CD4-positive, alpha-beta T cell treated with Interleukin-6 at 100 ng/mL for 8 hours (primary cell): ENCODE results near the gene WFIKKN2.
"Not testable (repeated sequence)": the region's sequence is repeated elsewhere in the genome, so short reads cannot be mapped to it uniquely, and the experiment has no call there.

Experiments used
- DNase-seq: peaks from one replicate; pipeline ENCODE4 v3.0.0-alpha.2; 2020; ENCODE audit warnings: mixed read lengths, low spot score

WFIKKN2 gene

GRCh38 chr17:50835301-50836234, at the start of gene WFIKKN2:
Gene WFIKKN2, plus strand, starts transcription at chr17:50835586. Its CDS starts 352 bp downstream, at chr17:50835938.
- DNase-seq: no peak

GRCh38 chr17:50785946-50786570, 49.3 kb upstream of the WFIKKN2 start:
- DNase-seq: no peak

GRCh38 chr17:50787106-50787505, 48.3 kb upstream of the WFIKKN2 start:
- no peak for DNase-seq

- no peak for DNase-seq
These were observed 44.8 kb upstream of the WFIKKN2 start for GRCh38 chr17:50790618-50791017.

GRCh38 chr17:50792132-50792531, 43.3 kb upstream of the WFIKKN2 start:
- DNase-seq: no peak

- no peak for DNase-seq
These were observed 42.4 kb upstream of the WFIKKN2 start for GRCh38 chr17:50793007-50793406.

- DNase-seq: no peak
These were observed 41.0 kb upstream of the WFIKKN2 start for GRCh38 chr17:50794361-50794760.

GRCh38 chr17:50797135-50797810, 38.1 kb upstream of the WFIKKN2 start:
- no peak for DNase-seq

- DNase-seq: no peak
These were observed 36.7 kb upstream of the WFIKKN2 start for GRCh38 chr17:50798424-50799288.

GRCh38 chr17:50799582-50799981, 35.8 kb upstream of the WFIKKN2 start:
- no peak for DNase-seq

- no peak for DNase-seq
These were observed 35.1 kb upstream of the WFIKKN2 start for GRCh38 chr17:50800196-50800700.

- DNase-seq: no peak
These were observed 32.5 kb upstream of the WFIKKN2 start for GRCh38 chr17:50802609-50803571.

- no peak for DNase-seq
These were observed 31.7 kb upstream of the WFIKKN2 start for GRCh38 chr17:50803676-50804075.

GRCh38 chr17:50804749-50805475, 30.5 kb upstream of the WFIKKN2 start:
- not testable (repeated sequence) for DNase-seq

- no peak for DNase-seq
These were observed 29.9 kb upstream of the WFIKKN2 start for GRCh38 chr17:50805486-50805885.

GRCh38 chr17:50806141-50806643, 29.2 kb upstream of the WFIKKN2 start:
- no peak for DNase-seq

GRCh38 chr17:50807009-50807408, 28.4 kb upstream of the WFIKKN2 start:
- no peak for DNase-seq

GRCh38 chr17:50807675-50808074, 27.7 kb upstream of the WFIKKN2 start:
- DNase-seq: no peak

GRCh38 chr17:50808413-50808812, 27.0 kb upstream of the WFIKKN2 start:
- no peak for DNase-seq
